A549 (cell line): ENCODE measurements around the gene SS18L1. TPM values are rescaled to one million over a fixed set of nuclear protein-coding genes. Genes with fewer than 3 reads are reported as not detected.

Experiments
- ATAC-seq, 2 experiments: fragments of 200-7000 bp in 1 of 2; fragments of >200 bp in 1 of 2; cut with Nextera tagmentation in 1 of 2; cut with Tn5 transposase in 1 of 2; 3 replicates each; pipeline versions ENCODE4 v1.8.0 to v1.9.1; 2018 to 2020; ENCODE audit warnings: mild to moderate bottlenecking in 1 of 2, moderate library complexity in 1 of 2
- CTCF ChIA-PET: fragments of 300-600 bp; sonication (Branson Sonifier 250); formaldehyde crosslinking; extraction: SDS; loops from one replicate; lab custom pipeline; 2021; ENCODE audit warnings: antibody characterized with exemption, inconsistent platforms; lab: Yijun Ruan, JAX
- POLR2A ChIA-PET: fragments of 350-600 bp; formaldehyde crosslinking; extraction: SDS; loops from one replicate; lab custom pipeline; 2021; ENCODE audit warnings: antibody characterized with exemption, inconsistent platforms; lab: Yijun Ruan, JAX
- DNase-seq, 2 experiments: peaks; one replicate each; pipeline versions ENCODE4 v3.0.0 to v3.0.0-alpha.2; 2011 to 2016; ENCODE audit warnings: low read depth in 1 of 2, low spot score in 1 of 2
- FAIRE-seq: peaks from 2 replicates; lab custom pipeline; 2011; peaks lifted over from hg19 to GRCh38; lab: Jason Lieb, UNC
- H3K27ac ChIP-seq, 2 experiments: fragments of >200 bp; sonication (Bioruptor Twin); formaldehyde crosslinking; 3 replicates each; pipeline ENCODE4 v1.5.1; 2016 to 2017
- H3K4me1 ChIP-seq: fragments of >200 bp; sonication (Bioruptor Twin); formaldehyde crosslinking; 3 replicates; pipeline ENCODE4 v1.6.1; 2016
- H3K4me2 ChIP-seq: fragments of >200 bp; sonication (Bioruptor Twin); formaldehyde crosslinking; 3 replicates; pipeline ENCODE4 v1.6.1; 2016
- H3K4me3 ChIP-seq: fragments of >200 bp; sonication (Bioruptor Twin); formaldehyde crosslinking; 3 replicates; pipeline ENCODE4 v1.5.1; 2016
- H3K9me3 ChIP-seq: fragments of >200 bp; sonication (Bioruptor Twin); formaldehyde crosslinking; 3 replicates; pipeline ENCODE4 v1.6.1; 2016
- BCL3 ChIP-seq: fragments of >200 bp; sonication (Bioruptor Twin); formaldehyde crosslinking; IDR thresholded peaks from 3 replicates; pipeline ENCODE4 v1.6.1; 2016
- CEBPB ChIP-seq, 2 experiments: fragments of >200 bp in 1 of 2; sonication (Bioruptor Twin) in 1 of 2; formaldehyde crosslinking in 1 of 2; IDR thresholded peaks; 2 replicates each; pipeline ENCODE4 v1.6.1; 2012 to 2016
- CTCF ChIP-seq: fragments of >200 bp; sonication (Bioruptor Twin); formaldehyde crosslinking; IDR thresholded peaks from 3 replicates; pipeline ENCODE4 v1.5.1; 2016
- EP300 ChIP-seq, 2 experiments: fragments of >200 bp; sonication (Bioruptor Twin); formaldehyde crosslinking; IDR thresholded peaks; 2 replicates in 1 of 2; 3 replicates in 1 of 2; pipeline ENCODE4 v1.6.1; 2016 to 2017
- HMGXB4 ChIP-seq: fragments of 250-450 bp; sonication (Bioruptor Pico); IDR thresholded peaks from 2 replicates; pipeline ENCODE4 v1.5.0; 2021; ENCODE audit warnings: mild to moderate bottlenecking, moderate library complexity, borderline replicate concordance
- HOXA7 ChIP-seq: fragments of 250-450 bp; sonication (Bioruptor Pico); IDR thresholded peaks from 2 replicates; pipeline ENCODE4 v1.5.0; 2020; ENCODE audit warnings: mild to moderate bottlenecking, moderate library complexity
- HOXB13 ChIP-seq: fragments of 250-450 bp; sonication (Bioruptor Pico); IDR thresholded peaks from 2 replicates; pipeline ENCODE4 v1.5.0; 2020; ENCODE audit warnings: low read depth, mild to moderate bottlenecking, moderate library complexity
- JUN ChIP-seq, 2 experiments: fragments of >200 bp; sonication (Bioruptor Twin); formaldehyde crosslinking; IDR thresholded peaks; 2 replicates in 1 of 2; 3 replicates in 1 of 2; pipeline ENCODE4 v1.6.1; 2016 to 2017
- KDM5A ChIP-seq: fragments of 200-600 bp; sonication (generic); IDR thresholded peaks from 2 replicates; pipeline ENCODE4 v1.6.1; 2016; ENCODE audit warnings: antibody characterized with exemption, mild to moderate bottlenecking
- NFE2L2 ChIP-seq: fragments of 150-350 bp; conservative IDR thresholded peaks from 2 replicates; pipeline ENCODE4 v1.6.1; 2014; ENCODE audit warnings: low read length
- POLR2A ChIP-seq: IDR thresholded peaks from 2 replicates; pipeline ENCODE4 v1.6.1; 2012; ENCODE audit warnings: mild to moderate bottlenecking, low read length
- POLR2AphosphoS2 ChIP-seq: conservative IDR thresholded peaks from 2 replicates; pipeline ENCODE4 v1.6.1; 2012; ENCODE audit warnings: low read length, improper control_type of control experiment, inconsistent platforms
- RAD21 ChIP-seq, 2 experiments: fragments of >200 bp in 1 of 2; sonication (Bioruptor Twin) in 1 of 2; formaldehyde crosslinking in 1 of 2; IDR thresholded peaks in 1 of 2; conservative IDR thresholded peaks in 1 of 2; 2 replicates in 1 of 2; 3 replicates in 1 of 2; pipeline ENCODE4 v1.6.1; 2012 to 2018; ENCODE audit warnings: inconsistent platforms in 1 of 2
- RARB ChIP-seq: fragments of 250-450 bp; sonication (Bioruptor Pico); IDR thresholded peaks from 2 replicates; pipeline ENCODE4 v1.8.0; 2021; ENCODE audit warnings: mild to moderate bottlenecking, moderate library complexity
- RNF2 ChIP-seq: fragments of 200-600 bp; sonication (generic); IDR thresholded peaks from 2 replicates; pipeline ENCODE4 v1.6.1; 2016; ENCODE audit warnings: low read depth, mild to moderate bottlenecking, antibody characterized with exemption, moderate library complexity, borderline replicate concordance
- SMC3 ChIP-seq: fragments of >200 bp; sonication (Bioruptor Twin); formaldehyde crosslinking; IDR thresholded peaks from 3 replicates; pipeline ENCODE4 v1.6.1; 2018; ENCODE audit warnings: inconsistent platforms
- TFCP2L1 ChIP-seq: fragments of 250-450 bp; sonication (Bioruptor Pico); IDR thresholded peaks from 2 replicates; pipeline ENCODE4 v1.5.0; 2021; ENCODE audit warnings: mild to moderate bottlenecking
- TP53 ChIP-seq: fragments of 250-450 bp; sonication (Bioruptor Pico); IDR thresholded peaks from 2 replicates; pipeline ENCODE4 v1.5.0; 2021; ENCODE audit warnings: mild to moderate bottlenecking, moderate library complexity
- USF2 ChIP-seq: fragments of 450-650 bp; IDR thresholded peaks from 2 replicates; pipeline ENCODE4 v1.6.1; 2014; ENCODE audit warnings: antibody characterized with exemption
- WGBS: methylation state at CpG from one replicate; pipeline ENCODE4 v1.1.6; 2017; ENCODE audit errors: missing lambda C conversion rate; 5-methylcytosine and 5-hydroxymethylcytosine counted together
- polyA plus RNA-seq, 4 experiments: library from polyadenylated mRNA; depleted of rRNA in 3 of 4; stranded (reverse); fragments of >200 nt; fragmentation: RNase III in 1 of 4; extraction: RNeasy Plus Mini Kit Qiagen cat#74134 plus additional on column Dnase treatment in 1 of 4; gene quantifications; 2 replicates in 3 of 4; 3 replicates in 1 of 4; pipeline ENCODE4 v1.2.3, GENCODE V29; 2011 to 2017

The SS18L1 gene
- polyA plus RNA-seq, 2 of the 4 experiments (the other 2 are of a cell fraction): 7.4 to 13.1 TPM

- Histone ChIP-seq H3K4me3 (no peak overlapping the region), H3K9me3 (no peaks in the 10 kb centered on the region), H3K4me2 (no peak overlapping the region), H3K27ac (no peak overlapping the region), H3K4me1 (no peaks in the 10 kb centered on the region)
- WGBS: 78% methylated on average over 11 of the region's 11 CpGs
- DNase-seq: no peak
- FAIRE-seq: no peak
- CTCF ChIA-PET: interaction anchor here (0.6 to 5.1 kb wide), 7 partner anchors 8 to 125 kb away, joined by 5 to 75 read pairs (median 13); partner anchors contain the start of gene LSM14B
- 0 out of 2 replicates have a peak, but pooled peaks have one; percentile 33 for TF ChIP-seq TFCP2L1 (CRISPR knock-in tag)
- no peak for TF ChIP-seq KDM5A
- 0 out of 2 replicates have a peak, but pooled peaks have one; percentile 30 for TF ChIP-seq HOXA7 (CRISPR knock-in tag)
- peak in 1 of 2 experiments; percentile 13; a peak in 3 of 6 replicates for ATAC-seq
- POLR2A ChIA-PET: interaction anchor here (1.1 to 2.0 kb wide), 3 partner anchors 13 to 124 kb away, joined by 4 to 8 read pairs (median 5); partner anchors contain the start of gene LSM14B
These were observed 8.8 kb upstream of the SS18L1 start for GRCh38 chr20:62134735-62135231.

GRCh38 chr20:62135573-62136266, 7.8 kb upstream of the SS18L1 start:
- ATAC-seq (no peak), DNase-seq (no peak), FAIRE-seq (no peak)
- Histone ChIP-seq H3K4me1 (no peaks in the 10 kb centered on the region; the same call in 2 of the 3 replicates), H3K27ac (no peak overlapping the region), H3K4me3 (no peak overlapping the region), H3K4me2 (no peak overlapping the region), H3K9me3 (no peaks in the 10 kb centered on the region)
- 98% methylated on average over 8 of the region's 8 CpGs for WGBS
- ChIA-PET POLR2A (interaction anchor here (1.1 to 2.0 kb wide), 3 partner anchors 14 to 124 kb away, joined by 4 to 8 read pairs (median 4); no protein-coding TSS in a partner anchor), CTCF (interaction anchor here (0.8 to 5.1 kb wide), 15 partner anchors 9 to 160 kb away, joined by 3 to 75 read pairs (median 4); partner anchors contain the start of gene LSM14B)
- no peak; the same call in 1 of the 2 replicates for TF ChIP-seq POLR2AphosphoS2
- TF ChIP-seq HMGXB4 (CRISPR knock-in tag): no peak
- no peak; a peak in 1 of 5 replicates for TF ChIP-seq JUN (IDR thresholded peaks at IDR 0.05)
- no peak for TF ChIP-seq RNF2
- no peak for TF ChIP-seq NFE2L2
- TF ChIP-seq USF2: no peak
- no peak for TF ChIP-seq POLR2A
- no peak for TF ChIP-seq CEBPB (IDR thresholded peaks at IDR 0.05)
- no peak for TF ChIP-seq BCL3

- Histone ChIP-seq H3K4me2 (no peak overlapping the region), H3K27ac (no peak overlapping the region), H3K9me3 (no peaks in the 10 kb centered on the region), H3K4me1 (peaks cover 7% of the 10 kb centered on the region), H3K4me3 (no peak overlapping the region)
- ChIA-PET CTCF (interaction anchor here (0.8 to 5.1 kb wide), 18 partner anchors 9 to 160 kb away, joined by 3 to 75 read pairs (median 4); partner anchors contain the start of gene LSM14B), POLR2A (interaction anchor here (1.5 to 2.0 kb wide), 2 partner anchors 70 to 125 kb away, joined by 4 to 8 read pairs; no protein-coding TSS in a partner anchor)
- TF ChIP-seq RAD21 (conservative IDR thresholded peaks at IDR 0.05 in 1 of 2, IDR thresholded peaks at IDR 0.05 in 1 of 2) (peak; percentile 65 to 72), HOXB13 (CRISPR knock-in tag) (no peak), CTCF (peak; percentile 81), EP300 (IDR thresholded peaks at IDR 0.05) (no peak), RARB (CRISPR knock-in tag) (no peak), SMC3 (peak; percentile 72; the same call in 2 of the 3 replicates), TP53 (CRISPR knock-in tag) (no peak)
- 51% methylated on average over 8 of the region's 8 CpGs for WGBS
- ATAC-seq (peak; percentile 65 to 78; a peak in 5 of 6 replicates), FAIRE-seq (no peak), DNase-seq (peak; percentile 73 to 78)
These were observed 7.1 kb upstream of the SS18L1 start for GRCh38 chr20:62136283-62137091.
